BLaER1 (cell line): ENCODE measurements around the gene FGF12.

Experiments used
- H3K27ac ChIP-seq: shearing (Covaris generic); formaldehyde crosslinking; 2 replicates; pipeline ENCODE4 v1.8.1; 2022
- H3K27me3 ChIP-seq: shearing (Covaris generic); formaldehyde crosslinking; 2 replicates; pipeline ENCODE4 v1.8.1; 2022
- H3K36me3 ChIP-seq: shearing (Covaris generic); formaldehyde crosslinking; 2 replicates; pipeline ENCODE4 v1.8.1; 2022
- H3K4me1 ChIP-seq: shearing (Covaris generic); formaldehyde crosslinking; 2 replicates; pipeline ENCODE4 v1.8.1; 2022
- H3K4me2 ChIP-seq: shearing (Covaris generic); formaldehyde crosslinking; 2 replicates; pipeline ENCODE4 v1.8.1; 2022
- H3K4me3 ChIP-seq: shearing (Covaris generic); formaldehyde crosslinking; 2 replicates; pipeline ENCODE4 v1.8.1; 2022
- H3K9ac ChIP-seq: shearing (Covaris generic); formaldehyde crosslinking; 2 replicates; pipeline ENCODE4 v1.8.1; 2022
- H3K9me3 ChIP-seq: shearing (Covaris generic); formaldehyde crosslinking; 2 replicates; pipeline ENCODE4 v1.8.1; 2022
- H4K20me1 ChIP-seq: shearing (Covaris generic); formaldehyde crosslinking; 2 replicates; pipeline ENCODE4 v1.8.1; 2022
- Cebpa-rat ChIP-seq: shearing (Covaris generic); IDR thresholded peaks from 2 replicates; pipeline ENCODE4 v1.8.1; 2022

The FGF12 gene

DNA sequence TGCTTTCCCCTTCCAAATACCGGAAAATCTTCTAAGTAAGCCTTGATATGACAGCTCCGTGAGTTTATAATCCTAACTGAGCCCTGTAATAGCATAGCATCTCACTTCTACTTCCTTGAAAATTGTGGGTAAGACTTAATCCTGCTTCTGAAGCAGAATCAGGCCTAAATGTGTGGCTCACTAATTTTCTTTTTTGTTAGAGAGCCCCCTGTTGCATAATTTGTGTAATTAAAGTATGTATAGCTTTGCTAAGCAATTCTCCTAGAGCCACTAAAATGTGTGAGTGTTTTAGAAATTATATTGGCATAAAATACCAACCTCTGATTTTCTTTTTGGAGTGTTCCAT, 304.4 kb downstream of the FGF12 start:
- H3K9ac ChIP-seq = no peak overlapping the region
- no peak overlapping the region for H3K4me3 ChIP-seq
- H3K36me3 ChIP-seq = no peaks in the 10 kb centered on the region
- TF ChIP-seq Cebpa-rat = no peak
- H3K27ac ChIP-seq = no peak overlapping the region
- H4K20me1 ChIP-seq = no peaks in the 10 kb centered on the region
- H3K4me1 ChIP-seq = no peaks in the 10 kb centered on the region
- H3K9me3 ChIP-seq = no peaks in the 10 kb centered on the region
- H3K27me3 ChIP-seq = no peaks in the 10 kb centered on the region
- no peak overlapping the region for H3K4me2 ChIP-seq

DNA sequence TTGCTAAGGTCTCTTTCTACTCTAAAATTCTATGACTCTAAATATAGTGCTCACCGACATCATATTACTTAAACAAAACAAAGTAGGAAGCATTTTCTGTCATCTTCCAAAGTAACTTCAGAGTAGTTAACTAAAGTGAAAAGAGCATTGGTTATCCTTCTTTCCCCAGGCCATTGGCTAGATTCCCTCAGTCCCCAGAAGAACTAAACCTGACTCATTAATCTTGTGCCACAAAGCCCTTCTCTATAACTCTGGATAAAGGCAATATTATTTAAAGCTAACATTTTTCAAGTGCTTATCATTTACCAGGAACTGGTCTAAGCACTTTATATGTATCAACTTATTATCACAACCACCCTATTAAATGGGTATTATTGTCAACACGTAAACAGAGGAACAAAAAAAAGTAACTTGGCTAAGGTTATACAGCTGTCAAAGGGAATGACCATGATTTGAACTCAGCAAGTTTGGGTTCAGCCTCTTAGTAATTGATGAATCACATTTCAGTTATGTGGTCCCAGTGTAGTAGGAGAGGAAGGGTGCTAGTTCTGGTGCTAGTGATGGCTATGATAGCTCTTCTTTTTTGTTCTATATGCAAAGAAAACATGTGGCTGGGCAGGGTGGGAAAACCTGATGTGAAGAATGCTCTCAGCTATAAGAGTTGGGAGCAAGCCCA, 304.9 kb downstream of the FGF12 start:
- no peak for TF ChIP-seq Cebpa-rat
- no peaks in the 10 kb centered on the region for H4K20me1 ChIP-seq
- H3K4me2 ChIP-seq = no peak overlapping the region
- H3K9me3 ChIP-seq = no peaks in the 10 kb centered on the region
- no peak overlapping the region for H3K27ac ChIP-seq
- H3K36me3 ChIP-seq = no peaks in the 10 kb centered on the region
- no peak overlapping the region for H3K9ac ChIP-seq
- H3K4me3 ChIP-seq = no peak overlapping the region
- H3K4me1 ChIP-seq = no peaks in the 10 kb centered on the region
- no peaks in the 10 kb centered on the region for H3K27me3 ChIP-seq

DNA sequence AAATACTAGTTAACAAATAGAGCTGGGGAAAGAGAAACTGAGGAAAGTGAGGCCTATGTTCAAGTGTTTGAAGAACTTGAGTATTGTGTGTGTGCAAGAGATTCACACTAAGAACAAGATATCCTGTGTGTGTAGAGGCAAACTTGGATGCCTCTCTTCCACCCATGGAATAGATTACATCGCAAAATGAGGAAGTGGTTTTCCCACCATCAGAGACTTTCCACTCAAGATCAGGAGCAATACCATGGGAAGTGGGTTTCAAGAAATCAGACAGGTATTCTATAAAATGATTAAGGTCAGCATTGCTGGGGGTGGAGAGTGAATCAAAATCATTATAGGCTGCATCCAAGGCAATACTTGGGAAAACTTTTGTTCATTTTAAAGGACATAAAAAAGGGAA, 308.0 kb downstream of the FGF12 start:
- Histone ChIP-seq H3K4me2 (no peak overlapping the region), H3K4me3 (no peak overlapping the region), H3K36me3 (no peaks in the 10 kb centered on the region), H3K4me1 (no peaks in the 10 kb centered on the region), H4K20me1 (no peaks in the 10 kb centered on the region), H3K27ac (no peak overlapping the region), H3K27me3 (no peaks in the 10 kb centered on the region), H3K9ac (no peak overlapping the region), H3K9me3 (no peaks in the 10 kb centered on the region)
- no peak for TF ChIP-seq Cebpa-rat

DNA sequence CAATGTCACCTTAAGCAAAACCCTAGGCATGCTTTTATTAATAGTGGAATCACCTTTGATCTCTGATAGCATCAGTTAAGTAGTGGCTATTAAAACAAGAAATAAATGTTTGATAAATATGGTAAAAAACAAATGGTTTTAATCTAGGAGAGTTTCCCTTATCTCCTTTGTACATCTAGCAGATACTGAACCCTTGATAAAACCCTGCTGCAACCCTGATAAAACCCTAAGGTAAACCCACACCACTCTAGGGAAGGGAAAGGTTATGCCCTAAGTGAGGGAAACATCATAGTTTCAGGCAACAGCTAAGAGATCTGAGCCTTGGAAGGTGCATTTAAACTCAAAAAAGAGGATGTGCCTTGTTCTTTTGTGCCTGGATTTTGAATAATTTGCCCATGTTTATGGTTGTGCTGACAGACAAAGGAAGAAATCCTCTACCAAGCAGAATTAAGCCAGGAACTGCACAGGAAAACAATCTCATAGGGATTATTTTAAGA, 309.7 kb downstream of the FGF12 start:
- Histone ChIP-seq H3K36me3 (no peaks in the 10 kb centered on the region), H3K4me2 (no peak overlapping the region), H3K4me3 (no peak overlapping the region), H3K9ac (no peak overlapping the region), H3K4me1 (no peaks in the 10 kb centered on the region), H3K27me3 (no peaks in the 10 kb centered on the region), H3K27ac (no peak overlapping the region), H3K9me3 (no peaks in the 10 kb centered on the region), H4K20me1 (no peaks in the 10 kb centered on the region)
- no peak for TF ChIP-seq Cebpa-rat

DNA sequence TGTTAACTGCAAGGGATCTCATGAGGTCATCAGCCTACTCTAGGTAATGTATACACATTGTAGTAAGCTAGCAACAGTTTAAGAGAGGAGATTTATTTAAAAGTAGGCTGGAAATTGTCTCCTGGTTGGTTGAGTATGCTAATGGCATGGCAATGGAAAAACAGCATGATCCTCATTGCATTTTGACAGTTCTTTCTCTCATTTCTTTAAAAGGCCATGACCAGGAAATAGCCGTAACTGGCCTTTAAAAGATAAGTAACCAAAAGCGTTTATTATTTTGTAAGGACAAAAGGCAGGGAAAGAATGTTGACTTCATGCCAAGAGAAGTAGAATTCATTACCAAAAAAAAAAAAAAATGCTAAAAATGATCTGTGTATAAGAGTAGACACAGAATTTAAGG, 310.3 kb downstream of the FGF12 start:
- no peak for TF ChIP-seq Cebpa-rat
- no peaks in the 10 kb centered on the region for H3K27me3 ChIP-seq
- no peak overlapping the region for H3K4me2 ChIP-seq
- H3K9ac ChIP-seq = no peak overlapping the region
- H3K27ac ChIP-seq = no peak overlapping the region
- H3K36me3 ChIP-seq = no peaks in the 10 kb centered on the region
- no peak overlapping the region for H3K4me3 ChIP-seq
- H3K9me3 ChIP-seq = no peaks in the 10 kb centered on the region
- H4K20me1 ChIP-seq = no peaks in the 10 kb centered on the region
- no peaks in the 10 kb centered on the region for H3K4me1 ChIP-seq

DNA sequence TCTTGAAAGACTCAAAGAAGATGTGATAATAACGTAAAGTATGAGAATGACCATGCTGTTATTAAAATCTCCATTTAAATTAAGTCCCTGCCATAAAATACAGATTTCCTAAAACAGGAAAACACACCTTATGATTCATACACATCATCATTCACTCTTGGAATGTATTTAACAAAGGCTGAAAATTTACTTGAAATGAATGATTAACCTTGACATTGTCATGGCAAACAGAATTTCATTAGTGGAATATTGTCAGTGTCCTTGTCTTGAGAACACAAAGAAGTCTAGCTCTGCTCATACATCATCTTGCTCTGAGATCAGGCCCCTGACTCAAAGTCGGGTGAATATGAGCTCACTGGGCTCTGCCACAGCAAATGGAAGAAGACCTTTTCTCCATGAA, 313.9 kb downstream of the FGF12 start:
- no peaks in the 10 kb centered on the region for H3K36me3 ChIP-seq
- H4K20me1 ChIP-seq = no peaks in the 10 kb centered on the region
- no peak overlapping the region for H3K9ac ChIP-seq
- TF ChIP-seq Cebpa-rat = no peak
- H3K27me3 ChIP-seq = no peaks in the 10 kb centered on the region
- H3K4me3 ChIP-seq = no peak overlapping the region
- H3K4me2 ChIP-seq = no peak overlapping the region
- H3K4me1 ChIP-seq = no peaks in the 10 kb centered on the region
- no peak overlapping the region for H3K27ac ChIP-seq
- H3K9me3 ChIP-seq = peaks cover 17% of the 10 kb centered on the region

DNA sequence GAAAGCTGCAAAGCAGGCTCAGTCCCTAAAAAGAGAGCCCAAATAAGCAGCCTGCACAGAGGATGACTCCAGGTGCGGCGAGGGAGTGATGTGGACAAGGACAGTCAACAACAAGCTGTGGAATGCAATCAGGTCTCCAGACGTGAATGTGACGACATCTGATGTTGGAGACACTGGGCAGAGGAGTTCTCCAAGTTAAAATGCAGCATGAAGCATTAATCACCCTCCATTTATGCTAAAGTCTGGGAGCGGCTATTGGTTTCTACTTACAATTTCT, 316.7 kb downstream of the FGF12 start:
- Histone ChIP-seq H4K20me1 (no peaks in the 10 kb centered on the region), H3K4me3 (no peak overlapping the region), H3K27ac (no peak overlapping the region), H3K9me3 (peaks cover 27% of the 10 kb centered on the region), H3K4me1 (no peaks in the 10 kb centered on the region), H3K36me3 (no peaks in the 10 kb centered on the region), H3K4me2 (no peak overlapping the region), H3K27me3 (no peaks in the 10 kb centered on the region), H3K9ac (no peak overlapping the region)
- TF ChIP-seq Cebpa-rat = no peak

DNA sequence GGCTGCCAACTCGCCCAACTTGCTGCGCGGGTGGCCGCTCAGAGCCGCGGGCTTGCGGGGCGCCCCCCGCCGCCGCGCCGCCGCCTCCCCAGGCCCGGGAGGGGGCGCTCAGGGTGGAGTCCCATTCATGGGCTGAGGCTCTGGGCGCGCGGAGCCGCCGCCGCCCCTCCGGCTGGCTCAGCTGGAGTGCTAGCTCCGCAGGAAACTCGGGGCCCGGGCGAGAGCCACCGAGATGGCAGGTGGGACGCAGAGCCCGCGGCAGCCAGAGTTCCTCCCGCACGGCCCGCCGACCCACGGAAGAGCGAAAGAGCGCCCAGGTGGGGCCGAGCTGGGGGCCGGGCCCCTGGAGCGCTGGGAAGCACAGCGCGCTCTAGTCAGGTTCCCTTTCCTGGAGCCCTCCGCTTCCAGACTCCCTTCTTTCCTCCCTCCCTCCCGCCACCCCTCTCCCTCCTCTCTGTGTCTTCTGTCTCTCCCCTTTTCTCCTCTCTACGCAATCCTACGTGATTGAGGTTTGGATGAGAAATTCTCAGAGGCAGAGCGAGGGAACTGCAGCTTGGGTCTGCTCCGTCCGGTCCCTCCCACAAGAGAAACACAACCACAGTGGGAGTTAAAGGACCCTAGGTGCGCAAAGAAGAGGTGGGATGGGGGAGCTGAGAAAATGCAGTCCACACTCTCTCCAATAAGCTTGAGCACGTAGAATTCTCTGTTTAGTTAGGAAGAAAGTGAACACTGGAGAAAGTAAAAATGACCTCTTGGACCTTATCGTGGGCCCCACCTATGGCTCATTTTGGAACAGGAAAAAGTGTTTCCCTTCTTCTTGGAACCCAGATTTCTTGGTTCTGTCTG, 317.3 kb downstream of the FGF12 start:
- no peaks in the 10 kb centered on the region for H3K27me3 ChIP-seq
- no peaks in the 10 kb centered on the region for H3K36me3 ChIP-seq
- H3K4me1 ChIP-seq = no peaks in the 10 kb centered on the region
- no peak overlapping the region for H3K4me2 ChIP-seq
- TF ChIP-seq Cebpa-rat = no peak
- H3K9me3 ChIP-seq = peaks cover 27% of the 10 kb centered on the region
- no peaks in the 10 kb centered on the region for H4K20me1 ChIP-seq
- no peak overlapping the region for H3K4me3 ChIP-seq
- no peak overlapping the region for H3K9ac ChIP-seq
- no peak overlapping the region for H3K27ac ChIP-seq

DNA sequence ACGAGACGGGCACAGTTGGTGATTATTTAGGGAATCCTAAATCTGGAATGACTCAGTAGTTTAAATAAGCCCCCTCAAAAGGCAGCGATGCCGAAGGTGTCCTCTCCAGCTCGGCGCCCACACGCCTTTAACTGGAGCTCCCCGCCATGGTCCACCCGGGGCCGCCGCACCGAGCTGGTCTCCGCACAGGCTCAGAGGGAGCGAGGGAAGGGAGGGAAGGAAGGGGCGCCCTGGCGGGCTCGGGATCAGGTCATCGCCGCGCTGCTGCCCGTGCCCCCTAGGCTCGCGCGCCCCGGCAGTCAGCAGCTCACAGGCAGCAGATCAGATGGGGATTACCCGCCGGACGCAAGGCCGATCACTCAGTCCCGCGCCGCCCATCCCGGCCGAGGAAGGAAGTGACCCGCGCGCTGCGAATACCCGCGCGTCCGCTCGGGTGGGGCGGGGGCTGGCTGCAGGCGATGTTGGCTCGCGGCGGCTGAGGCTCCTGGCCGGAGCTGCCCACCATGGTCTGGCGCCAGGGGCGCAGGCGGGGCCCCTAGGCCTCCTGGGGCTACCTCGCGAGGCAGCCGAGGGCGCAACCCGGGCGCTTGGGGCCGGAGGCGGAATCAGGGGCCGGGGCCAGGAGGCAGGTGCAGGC, 318.0 kb downstream of the FGF12 start:
- H3K4me1 ChIP-seq = no peaks in the 10 kb centered on the region
- TF ChIP-seq Cebpa-rat = no peak
- no peak overlapping the region for H3K27ac ChIP-seq
- H3K4me2 ChIP-seq = no peak overlapping the region
- H3K4me3 ChIP-seq = no peak overlapping the region
- no peaks in the 10 kb centered on the region for H3K36me3 ChIP-seq
- peaks cover 27% of the 10 kb centered on the region for H3K9me3 ChIP-seq
- H3K27me3 ChIP-seq = no peaks in the 10 kb centered on the region
- H4K20me1 ChIP-seq = no peaks in the 10 kb centered on the region
- no peak overlapping the region for H3K9ac ChIP-seq

DNA sequence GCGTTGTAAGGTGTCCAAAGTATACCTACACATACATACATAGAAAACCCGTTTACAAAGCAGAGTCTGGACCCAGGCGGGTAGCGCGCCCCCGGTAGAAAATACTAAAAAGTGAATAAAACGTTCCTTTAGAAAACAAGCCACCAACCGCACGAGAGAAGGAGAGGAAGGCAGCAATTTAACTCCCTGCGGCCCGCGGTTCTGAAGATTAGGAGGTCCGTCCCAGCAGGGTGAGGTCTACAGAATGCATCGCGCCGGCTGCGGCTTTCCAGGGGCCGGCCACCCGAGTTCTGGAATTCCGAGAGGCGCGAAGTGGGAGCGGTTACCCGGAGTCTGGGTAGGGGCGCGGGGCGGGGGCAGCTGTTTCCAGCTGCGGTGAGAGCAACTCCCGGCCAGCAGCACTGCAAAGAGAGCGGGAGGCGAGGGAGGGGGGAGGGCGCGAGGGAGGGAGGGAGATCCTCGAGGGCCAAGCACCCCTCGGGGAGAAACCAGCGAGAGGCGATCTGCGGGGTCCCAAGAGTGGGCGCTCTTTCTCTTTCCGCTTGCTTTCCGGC, 318.6 kb downstream of the FGF12 start:
- no peaks in the 10 kb centered on the region for H3K27me3 ChIP-seq
- H3K4me1 ChIP-seq = no peaks in the 10 kb centered on the region
- no peaks in the 10 kb centered on the region for H4K20me1 ChIP-seq
- no peaks in the 10 kb centered on the region for H3K36me3 ChIP-seq
- no peak overlapping the region for H3K4me3 ChIP-seq
- H3K9ac ChIP-seq = no peak overlapping the region
- TF ChIP-seq Cebpa-rat = no peak
- no peak overlapping the region for H3K4me2 ChIP-seq
- peaks cover 27% of the 10 kb centered on the region for H3K9me3 ChIP-seq
- no peak overlapping the region for H3K27ac ChIP-seq
